ENCODE data around the gene PDZRN3.

The PDZRN3 gene

GRCh38 chr3:73530022-73530396 is 94.7 kb downstream of the PDZRN3 start:
- no peak overlapping the region for H3K4me3 ChIP-seq (replicated peaks in 1 of 2; ENCODE audit: low read depth in 2 of 2, low read length in 2 of 2)
- no peak for TF ChIP-seq CTCF (IDR thresholded peaks at IDR 0.05; ENCODE audit: low read depth, low read length)
- peak; percentile 40 to 85 for DNase-seq (ENCODE audit: low read depth in 2 of 2)

GRCh38 chr3:73529308-73530021 is 95.3 kb downstream of the PDZRN3 start:
- no peak for DNase-seq (ENCODE audit: low read depth in 2 of 2)
- no peak for TF ChIP-seq CTCF (IDR thresholded peaks at IDR 0.05; ENCODE audit: low read depth, low read length)
- no peak overlapping the region for H3K4me3 ChIP-seq (replicated peaks in 1 of 2; ENCODE audit: low read depth in 2 of 2, low read length in 2 of 2)

- no peak overlapping the region for H3K4me3 ChIP-seq (replicated peaks in 1 of 2; ENCODE audit: low read depth in 2 of 2, low read length in 2 of 2)
- no peak for DNase-seq (ENCODE audit: low read depth in 2 of 2)
- no peak for TF ChIP-seq CTCF (IDR thresholded peaks at IDR 0.05; ENCODE audit: low read depth, low read length)
Observed at GRCh38 chr3:73525591-73525990, 99.2 kb downstream of the PDZRN3 start.

GRCh38 chr3:73523661-73524060 is 101.1 kb downstream of the PDZRN3 start:
- DNase-seq (ENCODE audit: low read depth in 2 of 2): no peak
- H3K4me3 ChIP-seq (replicated peaks in 1 of 2; ENCODE audit: low read depth in 2 of 2, low read length in 2 of 2): no peak overlapping the region
- TF ChIP-seq CTCF (IDR thresholded peaks at IDR 0.05; ENCODE audit: low read depth, low read length): no peak

GRCh38 chr3:73521734-73522336 is 102.9 kb downstream of the PDZRN3 start:
- H3K4me3 ChIP-seq (replicated peaks in 1 of 2; ENCODE audit: low read depth in 2 of 2, low read length in 2 of 2): no peak overlapping the region
- no peak for DNase-seq (ENCODE audit: low read depth in 2 of 2)
- TF ChIP-seq CTCF (IDR thresholded peaks at IDR 0.05; ENCODE audit: low read depth, low read length): no peak

- peak in 1 of 2 donors; percentile 58 for DNase-seq (ENCODE audit: low read depth in 2 of 2)
- H3K4me3 ChIP-seq (replicated peaks in 1 of 2; ENCODE audit: low read depth in 2 of 2, low read length in 2 of 2): no peak overlapping the region
- no peak for TF ChIP-seq CTCF (IDR thresholded peaks at IDR 0.05; ENCODE audit: low read depth, low read length)
Observed at GRCh38 chr3:73520931-73521461, 103.7 kb downstream of the PDZRN3 start.

Measured in cardiac fibroblast (primary cell).